Gastrocnemius medialis (tissue), 4 donors: ENCODE data around the gene TNNT3.

Experiments used
- CTCF ChIP-seq, 5 experiments: fragments of 450-650 bp in 3 of 5; fragments of 200-600 bp in 2 of 5; sonication (generic) in 2 of 5; IDR thresholded peaks in 4 of 5; conservative IDR thresholded peaks in 1 of 5; 1 replicate in 4 of 5; 2 replicates in 1 of 5; pipeline ENCODE4 v1.5.1; 2016 to 2019; ENCODE audit warnings: antibody characterized with exemption in 5 of 5, mild to moderate bottlenecking in 3 of 5, moderate library complexity in 3 of 5
- POLR2A ChIP-seq, 2 donors: fragments of 450-650 bp; IDR thresholded peaks; one replicate each; pipeline ENCODE4 v1.6.1; 2017; ENCODE audit warnings: antibody characterized with exemption in 2 of 2, mild to moderate bottlenecking in 2 of 2, moderate library complexity in 2 of 2

GRCh38 chr11:1935156-1936071 lies 15.9 kb downstream of the TNNT3 start:
- no peak for TF ChIP-seq CTCF (IDR thresholded peaks at IDR 0.05 in 4 of 5, conservative IDR thresholded peaks at IDR 0.05 in 1 of 5)
- TF ChIP-seq POLR2A (IDR thresholded peaks at IDR 0.05): no peak
